Neural cell (in vitro differentiated cells): ENCODE measurements around the gene OFD1.

ENCODE experiments used
- CTCF ChIP-seq: fragments of 450-650 bp; IDR thresholded peaks from 2 replicates; pipeline ENCODE4 v1.5.1; 2014; ENCODE audit warnings: antibody characterized with exemption, mild to moderate bottlenecking, moderate library complexity; ENCODE audit not compliant: poor library complexity, severe bottlenecking
- POLR2AphosphoS5 ChIP-seq: IDR thresholded peaks from 2 replicates; pipeline ENCODE4 v1.6.1; 2012

GRCh38 chrX:13791145-13791544 lies 56.6 kb downstream of the OFD1 start:
- no peak for TF ChIP-seq CTCF
- TF ChIP-seq POLR2AphosphoS5 = no peak
